Upper lobe of left lung (tissue), 4 donors: Measurements from ENCODE around the gene LRRN2.

Experiments used
- CTCF ChIP-seq, 6 experiments: fragments of 450-650 bp in 4 of 6; fragments of 200-600 bp in 2 of 6; sonication (generic) in 2 of 6; IDR thresholded peaks; one replicate each; pipeline ENCODE4 v1.5.1; 2016 to 2019; ENCODE audit warnings: antibody characterized with exemption in 6 of 6
- EP300 ChIP-seq, 4 donors: sonication (generic); formaldehyde crosslinking; IDR thresholded peaks; one replicate each; pipeline ENCODE4 v1.5.1; 2017; ENCODE audit warnings: antibody characterized with exemption in 4 of 4, control low read depth in 2 of 4

GRCh38 chr1:204688007-204688406, 2.5 kb upstream of the LRRN2 start:
- TF ChIP-seq CTCF (IDR thresholded peaks at IDR 0.05) = no peak
- TF ChIP-seq EP300 (IDR thresholded peaks at IDR 0.05) = no peak
